GM18909 (cell line): ENCODE data around the gene NSD1.

ENCODE experiments used
- ATAC-seq: cut with Tn5 transposase; IDR thresholded peaks from one replicate; pipeline ENCODE4 v1.9.1; 2021; ENCODE audit warnings: mild to moderate bottlenecking; ENCODE audit not compliant: unreplicated experiment, poor library complexity

NSD1 gene

DNA sequence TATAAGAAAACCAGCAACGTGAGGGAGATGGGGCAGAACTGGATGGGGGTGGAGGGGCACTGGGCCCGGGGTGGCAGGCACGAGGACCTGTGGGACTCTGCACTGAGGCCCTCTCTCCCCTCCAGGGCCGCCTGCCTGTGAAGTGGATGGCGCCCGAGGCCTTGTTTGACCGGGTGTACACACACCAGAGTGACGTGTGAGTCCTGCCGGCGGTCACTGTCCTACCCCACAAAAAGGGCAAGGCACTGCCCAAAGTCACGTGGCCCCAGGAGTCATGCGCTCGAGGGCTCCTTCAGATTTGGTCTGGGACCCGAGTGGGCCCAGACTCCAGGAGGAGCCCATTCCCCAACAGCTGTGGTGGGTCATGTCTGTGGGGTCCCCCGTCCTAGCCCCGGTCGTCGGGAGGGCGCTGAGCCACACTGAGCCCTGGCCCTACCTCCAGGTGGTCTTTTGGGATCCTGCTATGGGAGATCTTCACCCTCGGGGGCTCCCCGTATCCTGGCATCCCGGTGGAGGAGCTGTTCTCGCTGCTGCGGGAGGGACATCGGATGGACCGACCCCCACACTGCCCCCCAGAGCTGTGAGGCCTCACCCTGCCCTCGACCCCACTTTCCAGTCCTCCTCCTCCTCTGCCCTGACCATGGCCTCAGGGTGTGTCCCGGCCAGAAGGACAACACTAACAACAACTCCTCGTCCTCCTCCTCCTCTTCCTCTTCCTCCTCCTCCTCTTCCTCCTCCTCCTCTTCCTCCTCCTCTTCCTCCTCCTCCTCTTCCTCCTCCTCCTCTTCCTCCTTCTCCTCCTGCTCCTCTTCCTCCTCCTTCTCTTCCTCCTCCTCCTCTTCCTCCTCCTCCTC lies 37.2 kb upstream of the NSD1 start:
- no peak for ATAC-seq

DNA sequence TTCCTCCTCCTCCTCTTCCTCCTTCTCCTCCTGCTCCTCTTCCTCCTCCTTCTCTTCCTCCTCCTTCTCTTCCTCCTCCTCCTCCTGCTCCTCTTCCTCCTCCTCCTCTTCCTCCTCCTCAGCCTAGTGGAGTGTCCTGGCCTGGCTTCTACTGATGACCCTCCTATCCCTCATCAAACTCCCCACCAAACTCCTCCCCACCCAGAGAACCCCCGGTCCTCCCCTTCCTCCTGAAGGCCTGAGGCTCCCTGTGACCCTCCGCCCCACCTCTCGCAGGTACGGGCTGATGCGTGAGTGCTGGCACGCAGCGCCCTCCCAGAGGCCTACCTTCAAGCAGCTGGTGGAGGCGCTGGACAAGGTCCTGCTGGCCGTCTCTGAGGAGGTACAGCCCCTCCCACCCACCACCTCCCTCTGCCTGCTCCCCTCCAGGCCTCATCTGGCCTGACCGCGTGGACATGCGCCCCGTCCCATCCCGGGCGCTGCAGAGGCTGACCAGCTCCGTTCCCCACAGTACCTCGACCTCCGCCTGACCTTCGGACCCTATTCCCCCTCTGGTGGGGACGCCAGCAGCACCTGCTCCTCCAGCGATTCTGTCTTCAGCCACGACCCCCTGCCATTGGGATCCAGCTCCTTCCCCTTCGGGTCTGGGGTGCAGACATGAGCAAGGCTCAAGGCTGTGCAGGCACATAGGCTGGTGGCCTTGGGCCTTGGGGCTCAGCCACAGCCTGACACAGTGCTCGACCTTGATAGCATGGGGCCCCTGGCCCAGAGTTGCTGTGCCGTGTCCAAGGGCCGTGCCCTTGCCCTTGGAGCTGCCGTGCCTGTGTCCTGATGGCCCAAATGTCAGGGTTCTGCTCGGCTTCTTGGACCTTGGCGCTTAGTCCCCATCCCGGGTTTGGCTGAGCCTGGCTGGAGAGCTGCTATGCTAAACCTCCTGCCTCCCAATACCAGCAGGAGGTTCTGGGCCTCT lies 36.3 kb upstream of the NSD1 start:
- no peak for ATAC-seq

GRCh38 chr5:177098120-177098469 lies 35.5 kb upstream of the NSD1 start:
- ATAC-seq, result no peak

DNA sequence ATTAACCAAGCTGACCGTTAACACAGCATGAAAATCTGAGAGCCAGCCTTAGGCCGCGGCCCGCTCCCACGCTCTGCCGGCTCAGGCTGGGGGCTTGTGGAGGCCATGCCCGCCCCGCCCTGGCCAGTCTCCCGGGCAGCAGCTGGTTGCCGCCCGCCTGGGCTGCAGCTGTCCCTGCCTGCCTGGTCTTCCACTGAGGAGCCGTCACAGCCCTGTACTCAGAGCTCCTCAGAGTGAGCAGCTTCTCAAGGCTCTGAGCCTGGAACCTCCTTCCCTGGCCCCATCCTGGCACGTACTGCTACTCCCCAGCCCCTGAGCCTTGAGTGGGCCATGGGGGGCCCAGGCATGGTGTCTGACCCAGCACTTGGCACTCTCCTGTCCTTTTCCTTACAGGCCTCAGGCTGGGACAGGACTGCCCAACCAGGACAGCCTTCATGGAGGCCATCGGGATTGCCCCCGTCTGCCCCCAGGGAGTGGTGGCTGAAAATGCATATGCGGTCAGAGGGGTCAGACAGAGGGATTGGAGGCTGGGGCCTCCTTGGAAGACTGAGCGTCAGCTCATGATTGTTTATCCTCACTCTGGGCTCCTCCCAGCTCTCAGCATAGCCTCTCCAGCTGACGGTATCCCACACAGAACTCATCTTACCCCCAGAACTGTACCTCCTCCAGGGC lies 35.0 kb upstream of the NSD1 start:
- ATAC-seq, result no peak

DNA sequence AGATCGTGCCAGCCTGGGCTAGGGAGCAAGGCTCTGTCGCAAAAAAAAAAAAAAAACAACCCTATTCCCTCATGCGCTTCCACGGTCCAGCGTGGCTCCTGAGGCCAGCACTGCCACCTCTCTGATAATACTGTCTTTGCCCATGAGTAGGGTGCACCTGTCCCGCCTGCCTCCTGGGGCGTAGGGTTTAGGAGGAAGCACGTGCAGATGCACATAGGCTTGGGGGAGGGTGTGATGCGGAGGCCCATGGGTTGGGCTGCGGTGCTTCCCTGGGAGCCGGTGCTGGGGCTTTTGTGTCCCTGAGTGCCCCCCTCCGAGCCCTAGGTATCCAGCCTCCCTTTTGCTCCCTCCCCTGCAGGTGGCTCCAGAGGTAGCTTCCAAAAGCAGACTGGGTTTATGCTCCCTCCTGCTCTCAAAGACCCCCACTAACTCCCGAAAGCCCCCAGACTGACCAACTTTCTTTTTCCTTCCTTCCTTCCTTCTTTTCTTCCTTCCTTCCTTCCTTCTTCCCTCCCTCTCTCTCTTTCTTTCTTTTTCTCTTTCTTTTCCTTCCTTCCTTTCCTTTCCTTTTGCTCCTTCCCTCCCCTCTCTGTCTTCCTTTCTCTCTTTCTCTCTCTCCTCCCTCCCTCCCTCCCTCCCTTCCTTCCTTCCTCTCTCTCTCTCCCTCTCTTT lies 34.0 kb upstream of the NSD1 start:
- no peak for ATAC-seq

GRCh38 chr5:177100714-177101121 lies 32.9 kb upstream of the NSD1 start:
- ATAC-seq, result no peak

GRCh38 chr5:177103523-177104253 lies 29.9 kb upstream of the NSD1 start:
- ATAC-seq, result no peak

DNA sequence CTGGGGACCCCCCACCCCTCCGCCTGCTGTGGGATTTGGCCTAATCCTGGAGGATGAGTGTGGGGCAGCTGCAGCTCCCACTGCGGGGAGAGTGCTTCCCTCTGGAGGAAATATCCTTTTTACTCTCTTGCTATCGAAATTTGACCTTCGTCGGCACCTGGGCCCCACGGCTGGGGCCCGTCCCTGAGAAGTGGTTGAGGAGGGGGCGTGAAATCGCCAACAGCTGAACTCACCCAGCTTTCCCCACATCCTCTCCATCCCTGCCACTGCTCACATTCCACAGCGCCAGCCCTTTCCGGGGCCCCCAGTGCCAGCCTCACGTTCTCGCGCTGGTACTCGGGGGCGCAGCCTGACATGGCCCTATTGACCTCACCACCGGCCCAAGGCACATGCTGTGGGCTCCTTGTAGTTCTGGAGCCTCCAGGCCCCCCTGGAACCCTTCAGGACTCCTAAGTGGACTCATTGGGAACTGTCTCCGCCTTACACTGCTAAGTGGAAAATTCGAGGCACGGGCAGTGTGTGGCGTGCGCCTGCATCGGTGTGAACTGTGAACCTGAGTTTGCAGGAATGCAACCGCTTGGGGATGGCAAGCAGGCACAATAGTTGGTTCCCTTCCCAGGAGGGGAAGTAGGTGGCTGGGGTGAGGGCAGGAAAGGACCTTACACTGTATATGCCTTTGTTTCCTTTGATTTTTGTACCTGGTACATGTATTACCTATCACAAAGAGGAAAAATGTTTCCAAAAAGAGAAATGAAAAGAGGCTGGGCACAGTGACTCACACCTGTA lies 27.7 kb upstream of the NSD1 start:
- ATAC-seq, result no peak

DNA sequence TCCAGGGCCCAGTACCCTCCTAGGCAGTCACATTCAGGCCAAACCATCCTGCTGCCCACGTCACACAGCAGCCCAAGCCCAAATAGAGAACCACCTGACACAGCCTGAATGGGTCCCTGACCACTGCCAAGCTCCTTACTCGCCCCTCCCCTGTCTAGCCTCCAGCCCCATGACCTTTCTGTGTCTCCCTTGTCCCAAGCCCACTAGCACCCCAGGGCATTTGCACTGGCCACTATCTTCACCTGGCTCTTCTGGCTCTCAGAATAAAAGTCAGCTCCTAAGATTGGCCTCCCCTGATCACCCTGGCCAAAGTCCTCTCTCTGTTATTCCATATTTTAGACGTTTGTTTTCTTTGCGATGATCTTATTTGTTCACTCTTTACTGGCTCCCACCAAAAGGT lies 26.4 kb upstream of the NSD1 start:
- no peak for ATAC-seq

DNA sequence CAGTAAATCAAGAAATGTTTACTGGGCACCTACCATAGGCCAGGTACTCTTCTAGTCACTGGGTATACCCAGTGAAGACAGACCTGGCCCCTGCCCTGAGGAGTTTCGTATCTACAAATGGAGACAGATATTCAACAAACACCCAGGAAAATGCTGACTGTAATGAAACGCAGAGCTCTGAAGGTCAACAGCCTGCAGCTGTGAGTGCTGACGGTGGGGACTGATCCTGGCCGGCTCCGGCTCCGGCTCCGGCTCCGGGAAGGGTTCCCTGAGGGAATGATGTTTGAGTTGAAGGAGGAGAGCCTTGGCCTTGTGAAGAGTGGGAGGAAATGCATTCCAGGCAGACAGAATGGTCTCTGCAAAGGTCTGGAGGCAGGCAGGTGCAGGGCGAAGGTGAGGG lies 23.8 kb upstream of the NSD1 start:
- no peak for ATAC-seq

GRCh38 chr5:177111720-177112394 lies 21.7 kb upstream of the NSD1 start:
- no peak for ATAC-seq

GRCh38 chr5:177112589-177113220 lies 20.9 kb upstream of the NSD1 start:
- no peak for ATAC-seq

- peak; percentile 62 for ATAC-seq
Measured at GRCh38 chr5:177113566-177114424, 19.8 kb upstream of the NSD1 start.

- ATAC-seq, result no peak
Measured at GRCh38 chr5:177116631-177117373, 16.8 kb upstream of the NSD1 start.

DNA sequence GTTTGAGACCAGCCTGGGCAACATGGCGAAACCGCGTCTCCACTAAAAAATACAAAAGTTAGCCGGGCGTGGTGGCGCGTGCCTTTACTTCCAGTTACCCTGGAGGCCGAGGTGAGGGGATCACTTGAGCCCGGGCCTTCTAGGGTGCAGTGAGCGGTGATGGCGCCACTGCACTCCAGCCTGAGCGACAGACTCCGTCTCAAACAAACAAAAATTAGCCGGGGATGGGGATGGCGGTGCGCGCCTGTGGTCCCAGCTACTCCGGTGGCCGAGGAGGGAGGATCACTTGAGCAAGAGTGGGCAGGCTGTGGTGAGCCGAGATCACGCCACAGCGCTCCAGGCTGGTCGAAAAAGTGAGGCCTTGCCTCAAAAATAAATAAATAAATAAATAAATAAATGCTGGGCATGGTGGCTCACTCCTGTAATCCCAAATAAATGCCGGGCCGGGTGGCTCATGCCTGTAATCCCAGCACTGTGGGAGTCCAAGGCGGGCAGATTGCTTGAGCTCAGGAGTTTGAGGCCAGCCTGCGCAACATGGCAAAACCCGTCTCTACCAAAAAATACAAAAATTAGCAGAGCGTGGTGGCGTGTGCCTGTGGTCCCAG lies 16.0 kb upstream of the NSD1 start:
- ATAC-seq, result no peak

DNA sequence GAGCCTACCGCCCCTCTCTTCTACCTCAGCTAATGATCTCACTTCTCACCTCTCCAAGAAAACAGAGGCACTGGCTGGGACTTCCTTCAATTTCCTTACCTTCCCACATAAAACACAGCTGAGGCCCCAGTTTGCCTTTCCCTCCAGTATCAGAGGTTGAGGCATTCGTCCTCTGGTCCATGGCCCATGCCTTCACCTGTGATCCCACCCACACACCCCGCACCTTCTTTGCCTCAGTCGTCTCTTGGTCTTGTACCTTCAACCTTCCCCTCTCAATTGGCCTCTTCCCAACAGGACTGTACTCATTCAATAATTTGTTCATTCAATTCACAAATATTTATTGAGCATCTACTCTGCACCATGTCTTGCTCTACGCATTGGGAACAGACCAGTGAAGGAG lies 11.0 kb upstream of the NSD1 start:
- no peak for ATAC-seq
